Tibial nerve (tissue), 3 donors: ENCODE results near the gene CUTA.

ENCODE experiments used
- CTCF ChIP-seq, 5 experiments: fragments of 200-600 bp in 3 of 5; fragments of 450-650 bp in 2 of 5; sonication (generic) in 3 of 5; IDR thresholded peaks; one replicate each; pipeline ENCODE4 v1.5.1; 2016 to 2019; ENCODE audit warnings: antibody characterized with exemption in 5 of 5, mild to moderate bottlenecking in 3 of 5, moderate library complexity in 2 of 5
- POLR2A ChIP-seq, 2 donors: fragments of 450-650 bp; IDR thresholded peaks; one replicate each; pipeline ENCODE4 v1.6.1; 2017; ENCODE audit warnings: antibody characterized with exemption in 2 of 2, mild to moderate bottlenecking in 2 of 2, moderate library complexity in 2 of 2

- TF ChIP-seq CTCF (IDR thresholded peaks at IDR 0.05) = no peak
- no peak for TF ChIP-seq POLR2A (IDR thresholded peaks at IDR 0.05)
Observed at GRCh38 chr6:33443619-33444504, 26.0 kb upstream of the CUTA start.
